Measurements from ENCODE around the gene ARF1.

GRCh38 chr1:228094432-228095016 lies 12.0 kb downstream of the ARF1 start:
- TF ChIP-seq CTCF (conservative IDR thresholded peaks at IDR 0.05; ENCODE audit: low read length) (no peak), EZH2phosphoT487 (IDR thresholded peaks at IDR 0.05; ENCODE audit: borderline replicate concordance, low read depth, low read length) (no peak)

Measured in OCI-LY7 (cell line).